ENCODE results near the gene DAGLA.

GRCh38 chr11:61670626-61671025 is 9.6 kb upstream of the DAGLA start:
- TF ChIP-seq POLR2AphosphoS5 (IDR thresholded peaks at IDR 0.05): no peak
- no peak for TF ChIP-seq CTCF (IDR thresholded peaks at IDR 0.05)
